Neural cell (in vitro differentiated cells): Measurements from ENCODE around the gene MXD1. TPM values are rescaled to one million over a fixed set of nuclear protein-coding genes. Genes with fewer than 3 reads are reported as not detected.

Experiments
- H2AFZ ChIP-seq: fragments of 200-600, 300-800 bp; sonication (generic), shearing (Covaris generic); 2 replicates; pipeline ENCODE4 v1.6.0; 2014; ENCODE audit warnings: low read depth, mild to moderate bottlenecking, antibody characterized with exemption, low read length, moderate library complexity
- H3F3A ChIP-seq: fragments of 200-600 bp; shearing (Covaris generic); 2 replicates; pipeline ENCODE4 v1.6.1; 2016; ENCODE audit warnings: mild to moderate bottlenecking, moderate library complexity, mixed read lengths, antibody characterized with exemption, low read length; ENCODE audit not compliant: insufficient read depth, poor library complexity, severe bottlenecking
- H3K27ac ChIP-seq: fragments of 200-600, 300-800 bp; sonication (generic), shearing (Covaris generic); 2 replicates; pipeline ENCODE4 v1.5.1; 2014; ENCODE audit warnings: mild to moderate bottlenecking, low read length, moderate library complexity
- H3K27me3 ChIP-seq: fragments of 300-800, 200-600 bp; sonication (generic), shearing (Covaris generic); 2 replicates; pipeline ENCODE4 v1.6.0; 2014; ENCODE audit warnings: mild to moderate bottlenecking, low read depth, low read length, moderate library complexity; ENCODE audit not compliant: insufficient read depth
- H3K36me3 ChIP-seq: fragments of 300-800, 200-600 bp; sonication (generic), shearing (Covaris generic); 2 replicates; pipeline ENCODE4 v1.5.1; 2014; ENCODE audit warnings: mild to moderate bottlenecking, antibody characterized with exemption, low read length, moderate library complexity; ENCODE audit not compliant: insufficient read depth
- H3K4me2 ChIP-seq: fragments of 300-800, 200-600 bp; sonication (generic), shearing (Covaris generic); 2 replicates; pipeline ENCODE4 v1.6.0; 2014; ENCODE audit warnings: mild to moderate bottlenecking, low read length
- H3K4me3 ChIP-seq: fragments of 300-800, 200-600 bp; sonication (generic), shearing (Covaris generic); 2 replicates; pipeline ENCODE4 v1.5.1; 2014; ENCODE audit warnings: mild to moderate bottlenecking, low read length, moderate library complexity
- H3K79me2 ChIP-seq: fragments of 200-600 bp; shearing (Covaris generic); replicated peaks from 2 replicates; pipeline ENCODE4 v1.6.0; 2014; ENCODE audit warnings: mild to moderate bottlenecking, low read length, moderate library complexity; ENCODE audit not compliant: insufficient read depth
- H3K9ac ChIP-seq: fragments of 300-800, 200-600 bp; sonication (generic), shearing (Covaris generic); 2 replicates; pipeline ENCODE4 v1.6.1; 2016; ENCODE audit warnings: mild to moderate bottlenecking, low read length, mixed read lengths
- H3K9me2 ChIP-seq: fragments of 200-600 bp; shearing (Covaris generic); 2 replicates; pipeline ENCODE4 v1.6.1; 2016; ENCODE audit warnings: mild to moderate bottlenecking, low read length, mixed read lengths; ENCODE audit not compliant: insufficient read depth
- H3K9me3 ChIP-seq: fragments of 200-600, 300-800 bp; sonication (generic), shearing (Covaris generic); 2 replicates; pipeline ENCODE4 v1.6.1; 2016; ENCODE audit warnings: mild to moderate bottlenecking, mixed run types, low read length, moderate library complexity, mixed read lengths
- H4K20me1 ChIP-seq: fragments of 200-600 bp; shearing (Covaris generic); 2 replicates; pipeline ENCODE4 v1.6.1; 2016; ENCODE audit warnings: mild to moderate bottlenecking, mixed run types; ENCODE audit not compliant: insufficient read depth
- CTCF ChIP-seq: fragments of 450-650 bp; IDR thresholded peaks from 2 replicates; pipeline ENCODE4 v1.5.1; 2014; ENCODE audit warnings: antibody characterized with exemption, mild to moderate bottlenecking, moderate library complexity; ENCODE audit not compliant: poor library complexity, severe bottlenecking
- EP300 ChIP-seq: fragments of 450-650 bp; conservative IDR thresholded peaks from 2 replicates; pipeline ENCODE4 v1.6.1; 2014; ENCODE audit warnings: antibody characterized with exemption, mild to moderate bottlenecking, moderate library complexity; ENCODE audit not compliant: poor library complexity, severe bottlenecking
- EZH2 ChIP-seq: fragments of 200-600, 300-800 bp; shearing (Covaris generic), sonication (generic); IDR thresholded peaks from 2 replicates; pipeline ENCODE4 v1.6.1; 2014; ENCODE audit warnings: antibody characterized with exemption, low read length, borderline replicate concordance, mild to moderate bottlenecking; ENCODE audit not compliant: insufficient read depth, poor library complexity, severe bottlenecking
- MXI1 ChIP-seq: fragments of 450-650 bp; conservative IDR thresholded peaks from 2 replicates; pipeline ENCODE4 v1.6.1; 2014; ENCODE audit warnings: antibody characterized with exemption, mild to moderate bottlenecking; ENCODE audit not compliant: poor library complexity, severe bottlenecking
- POLR2AphosphoS5 ChIP-seq: IDR thresholded peaks from 2 replicates; pipeline ENCODE4 v1.6.1; 2012
- RAD21 ChIP-seq: fragments of 450-650 bp; conservative IDR thresholded peaks from 2 replicates; pipeline ENCODE4 v1.6.1; 2014; ENCODE audit warnings: antibody characterized with exemption, mild to moderate bottlenecking, moderate library complexity
- REST ChIP-seq: IDR thresholded peaks from 2 replicates; pipeline ENCODE4 v1.6.1; 2012; ENCODE audit warnings: borderline replicate concordance
- SMC3 ChIP-seq: fragments of 450-650 bp; conservative IDR thresholded peaks from 2 replicates; pipeline ENCODE4 v1.6.1; 2014; ENCODE audit warnings: antibody characterized with exemption, mild to moderate bottlenecking, moderate library complexity; ENCODE audit not compliant: poor library complexity
- TAF1 ChIP-seq: IDR thresholded peaks from 2 replicates; pipeline ENCODE4 v1.6.1; 2012; ENCODE audit warnings: low read depth
- polyA plus RNA-seq: library from polyadenylated mRNA; depleted of rRNA; stranded (reverse); fragments of >200 nt; gene quantifications from 2 replicates; pipeline ENCODE4 v1.2.3, GENCODE V29; 2014

Gene MXD1
- polyA plus RNA-seq, 1 donor from 2014 or later, result 16.4 TPM

- Histone ChIP-seq H3K9ac (no peak overlapping the region), H3F3A (no peaks in the 10 kb centered on the region), H3K27me3 (no peaks in the 10 kb centered on the region), H3K4me3 (no peak overlapping the region), H3K9me3 (no peaks in the 10 kb centered on the region), H3K9me2 (no peaks in the 10 kb centered on the region), H4K20me1 (no peaks in the 10 kb centered on the region), H3K36me3 (no peaks in the 10 kb centered on the region), H2AFZ (no peak overlapping the region), H3K4me2 (no peak overlapping the region), H3K27ac (no peak overlapping the region), H3K79me2 (no peaks in the 10 kb centered on the region)
- TF ChIP-seq TAF1, result no peak
- no peak for TF ChIP-seq EP300
Measured at GRCh38 chr2:69975853-69976462, 61.0 kb downstream of the MXD1 start.

GRCh38 chr2:69977186-69977585, 62.3 kb downstream of the MXD1 start:
- H3K27ac ChIP-seq, result no peak overlapping the region
- H3K9me2 ChIP-seq, result no peaks in the 10 kb centered on the region
- TF ChIP-seq SMC3 (no peak), CTCF (no peak), EP300 (no peak), POLR2AphosphoS5 (no peak), RAD21 (no peak), EZH2 (no peak), MXI1 (no peak), TAF1 (no peak), REST (no peak)
- no peaks in the 10 kb centered on the region for H3K36me3 ChIP-seq
- H3K9me3 ChIP-seq, result no peaks in the 10 kb centered on the region
- no peak overlapping the region for H3K4me2 ChIP-seq
- no peaks in the 10 kb centered on the region for H3K27me3 ChIP-seq
- H3F3A ChIP-seq, result no peaks in the 10 kb centered on the region
- H3K79me2 ChIP-seq, result no peaks in the 10 kb centered on the region
- no peak overlapping the region for H3K9ac ChIP-seq
- H2AFZ ChIP-seq, result no peak overlapping the region
- H4K20me1 ChIP-seq, result no peaks in the 10 kb centered on the region
- no peak overlapping the region for H3K4me3 ChIP-seq
